ENCODE data around the gene NHERF1. TPM values are rescaled to one million over a fixed set of nuclear protein-coding genes. Genes with fewer than 3 reads are reported as not detected.

Gene NHERF1
- total and polyA plus RNA-seq, 2 of the 13 experiments (the other 11 are each of a cell fraction or from before 2014, with no cell fraction given), result 169 to 269 TPM

DNA sequence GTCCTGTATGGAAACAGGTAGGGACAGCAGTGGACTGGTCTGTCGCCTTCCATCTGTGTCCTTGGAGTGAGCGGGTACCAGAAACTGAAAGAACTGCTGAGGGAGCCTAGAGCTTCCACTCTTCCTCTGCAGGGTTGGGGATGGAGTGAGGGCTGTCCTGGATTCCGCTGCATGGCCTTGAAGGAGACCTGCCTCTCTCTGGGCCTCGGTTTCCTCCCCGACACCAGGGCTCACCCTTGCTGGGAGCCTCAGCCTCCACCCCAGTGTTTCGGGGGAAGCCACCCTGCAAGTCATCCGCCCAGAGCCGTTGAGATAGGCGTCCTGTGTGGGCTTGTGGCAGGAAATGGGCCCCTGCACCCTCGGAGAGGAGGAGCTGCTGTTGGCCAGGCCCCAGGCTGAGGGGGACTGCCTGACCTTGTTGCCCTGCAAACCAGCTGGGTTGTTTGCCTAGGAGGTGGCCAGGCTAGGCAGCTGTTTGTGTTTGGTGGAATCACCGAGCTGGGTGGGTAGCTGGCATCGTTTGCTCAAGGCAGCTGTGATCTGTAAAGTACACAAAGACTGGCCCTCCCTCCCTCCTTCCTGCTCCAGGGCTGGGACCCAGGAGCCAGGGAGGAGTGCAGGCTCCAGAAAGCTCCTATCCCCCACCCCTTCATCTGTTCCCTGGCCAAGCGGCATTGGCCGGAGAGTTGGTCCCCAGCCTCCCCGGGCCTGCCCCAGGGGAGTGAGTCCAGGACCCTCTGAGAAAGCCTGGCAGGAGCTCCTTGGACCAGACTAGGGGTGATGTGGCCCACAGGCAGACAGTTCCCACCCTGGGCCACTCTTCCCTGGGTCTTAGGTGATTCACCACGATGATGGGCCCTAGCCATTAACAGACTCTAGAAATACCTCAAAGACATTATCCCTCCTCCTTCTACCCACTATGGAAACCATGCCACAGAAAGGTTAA is 10.1 kb upstream of the NHERF1 start (continued):
- TF ChIP-seq, protein P1, sequence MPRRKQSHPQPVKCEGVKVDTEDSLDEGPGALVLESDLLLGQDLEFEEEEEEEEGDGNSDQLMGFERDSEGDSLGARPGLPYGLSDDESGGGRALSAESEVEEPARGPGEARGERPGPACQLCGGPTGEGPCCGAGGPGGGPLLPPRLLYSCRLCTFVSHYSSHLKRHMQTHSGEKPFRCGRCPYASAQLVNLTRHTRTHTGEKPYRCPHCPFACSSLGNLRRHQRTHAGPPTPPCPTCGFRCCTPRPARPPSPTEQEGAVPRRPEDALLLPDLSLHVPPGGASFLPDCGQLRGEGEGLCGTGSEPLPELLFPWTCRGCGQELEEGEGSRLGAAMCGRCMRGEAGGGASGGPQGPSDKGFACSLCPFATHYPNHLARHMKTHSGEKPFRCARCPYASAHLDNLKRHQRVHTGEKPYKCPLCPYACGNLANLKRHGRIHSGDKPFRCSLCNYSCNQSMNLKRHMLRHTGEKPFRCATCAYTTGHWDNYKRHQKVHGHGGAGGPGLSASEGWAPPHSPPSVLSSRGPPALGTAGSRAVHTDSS (CRISPR knock-in tag; conservative IDR thresholded peaks at IDR 0.05), result no peak
- TF ChIP-seq HNRNPK (IDR thresholded peaks at IDR 0.05; ENCODE audit: low read depth, low read length, poor library complexity, severe bottlenecking) (no peak), ZNF766 (CRISPR knock-in tag; IDR thresholded peaks at IDR 0.05; ENCODE audit: borderline replicate concordance) (no peak), ZFP82 (CRISPR knock-in tag; IDR thresholded peaks at IDR 0.05; ENCODE audit: borderline replicate concordance) (no peak), FOXM1 (CRISPR knock-in tag; IDR thresholded peaks at IDR 0.05) (no peak), TFDP2 (CRISPR knock-in tag; IDR thresholded peaks at IDR 0.05) (no peak), JUNB (CRISPR knock-in tag; IDR thresholded peaks at IDR 0.05; ENCODE audit: borderline replicate concordance) (no peak), ZNF17 (CRISPR knock-in tag; IDR thresholded peaks at IDR 0.05) (no peak), IKZF4 (CRISPR knock-in tag; IDR thresholded peaks at IDR 0.05; ENCODE audit: borderline replicate concordance, low read depth, not compliant biosample characterization) (no peak), ZSCAN12 (CRISPR knock-in tag; IDR thresholded peaks at IDR 0.05) (no peak), SNRNP70 (IDR thresholded peaks at IDR 0.05; ENCODE audit: low read depth, low read length) (no peak)
- TF ChIP-seq, protein P2, sequence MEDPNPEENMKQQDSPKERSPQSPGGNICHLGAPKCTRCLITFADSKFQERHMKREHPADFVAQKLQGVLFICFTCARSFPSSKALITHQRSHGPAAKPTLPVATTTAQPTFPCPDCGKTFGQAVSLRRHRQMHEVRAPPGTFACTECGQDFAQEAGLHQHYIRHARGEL (CRISPR knock-in tag; IDR thresholded peaks at IDR 0.05), result no peak
- TF ChIP-seq, protein P3, sequence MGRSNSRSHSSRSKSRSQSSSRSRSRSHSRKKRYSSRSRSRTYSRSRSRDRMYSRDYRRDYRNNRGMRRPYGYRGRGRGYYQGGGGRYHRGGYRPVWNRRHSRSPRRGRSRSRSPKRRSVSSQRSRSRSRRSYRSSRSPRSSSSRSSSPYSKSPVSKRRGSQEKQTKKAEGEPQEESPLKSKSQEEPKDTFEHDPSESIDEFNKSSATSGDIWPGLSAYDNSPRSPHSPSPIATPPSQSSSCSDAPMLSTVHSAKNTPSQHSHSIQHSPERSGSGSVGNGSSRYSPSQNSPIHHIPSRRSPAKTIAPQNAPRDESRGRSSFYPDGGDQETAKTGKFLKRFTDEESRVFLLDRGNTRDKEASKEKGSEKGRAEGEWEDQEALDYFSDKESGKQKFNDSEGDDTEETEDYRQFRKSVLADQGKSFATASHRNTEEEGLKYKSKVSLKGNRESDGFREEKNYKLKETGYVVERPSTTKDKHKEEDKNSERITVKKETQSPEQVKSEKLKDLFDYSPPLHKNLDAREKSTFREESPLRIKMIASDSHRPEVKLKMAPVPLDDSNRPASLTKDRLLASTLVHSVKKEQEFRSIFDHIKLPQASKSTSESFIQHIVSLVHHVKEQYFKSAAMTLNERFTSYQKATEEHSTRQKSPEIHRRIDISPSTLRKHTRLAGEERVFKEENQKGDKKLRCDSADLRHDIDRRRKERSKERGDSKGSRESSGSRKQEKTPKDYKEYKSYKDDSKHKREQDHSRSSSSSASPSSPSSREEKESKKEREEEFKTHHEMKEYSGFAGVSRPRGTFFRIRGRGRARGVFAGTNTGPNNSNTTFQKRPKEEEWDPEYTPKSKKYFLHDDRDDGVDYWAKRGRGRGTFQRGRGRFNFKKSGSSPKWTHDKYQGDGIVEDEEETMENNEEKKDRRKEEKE (IDR thresholded peaks at IDR 0.05), result no peak
- TF ChIP-seq, protein P4, sequence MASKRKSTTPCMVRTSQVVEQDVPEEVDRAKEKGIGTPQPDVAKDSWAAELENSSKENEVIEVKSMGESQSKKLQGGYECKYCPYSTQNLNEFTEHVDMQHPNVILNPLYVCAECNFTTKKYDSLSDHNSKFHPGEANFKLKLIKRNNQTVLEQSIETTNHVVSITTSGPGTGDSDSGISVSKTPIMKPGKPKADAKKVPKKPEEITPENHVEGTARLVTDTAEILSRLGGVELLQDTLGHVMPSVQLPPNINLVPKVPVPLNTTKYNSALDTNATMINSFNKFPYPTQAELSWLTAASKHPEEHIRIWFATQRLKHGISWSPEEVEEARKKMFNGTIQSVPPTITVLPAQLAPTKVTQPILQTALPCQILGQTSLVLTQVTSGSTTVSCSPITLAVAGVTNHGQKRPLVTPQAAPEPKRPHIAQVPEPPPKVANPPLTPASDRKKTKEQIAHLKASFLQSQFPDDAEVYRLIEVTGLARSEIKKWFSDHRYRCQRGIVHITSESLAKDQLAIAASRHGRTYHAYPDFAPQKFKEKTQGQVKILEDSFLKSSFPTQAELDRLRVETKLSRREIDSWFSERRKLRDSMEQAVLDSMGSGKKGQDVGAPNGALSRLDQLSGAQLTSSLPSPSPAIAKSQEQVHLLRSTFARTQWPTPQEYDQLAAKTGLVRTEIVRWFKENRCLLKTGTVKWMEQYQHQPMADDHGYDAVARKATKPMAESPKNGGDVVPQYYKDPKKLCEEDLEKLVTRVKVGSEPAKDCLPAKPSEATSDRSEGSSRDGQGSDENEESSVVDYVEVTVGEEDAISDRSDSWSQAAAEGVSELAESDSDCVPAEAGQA (IDR thresholded peaks at IDR 0.05; ENCODE audit: low read depth), result no peak
- TF ChIP-seq, protein P4 (CRISPR knock-in tag; IDR thresholded peaks at IDR 0.05; ENCODE audit: borderline replicate concordance), result no peak
